ENCODE results near the gene CA5A. TPM values are rescaled to one million over a fixed set of nuclear protein-coding genes. Genes with fewer than 3 reads are reported as not detected.
"Not testable (repeated sequence)": the region's sequence is repeated elsewhere in the genome, so short reads cannot be mapped to it uniquely, and the experiment has no call there.

The CA5A gene
- total RNA-seq (not detected), total RNA-seq (0 to 0.73 (median 0) reads per million in 172 experiments)
- polyA plus RNA-seq (2013, experiment 1 of 2): not detected
- polyA plus RNA-seq (2013, experiment 2 of 2): not detected

GRCh38 chr16:87936375-87937230, at the start of gene CA5A:
Gene CA5A, minus strand, starts transcription at chr16:87936529. Its CDS starts 79 bp downstream, at chr16:87936450.
- ChIA-PET CTCF (no interaction called here), POLR2A (no interaction called here)
- Mint-ChIP-seq H3K27ac (no peak within 1 kb of the TSS), H3K27me3 (no peaks in the 10 kb centered on the region), H3K9me3 (no peaks in the 10 kb centered on the region), H3K4me3 (no peak within 1 kb of the TSS), H3K36me3 (ENCODE audit: low read depth) (no peaks in the 10 kb centered on the region), H3K4me1 (ENCODE audit: low read depth) (no peaks in the 10 kb centered on the region)
- intact Hi-C loops (cut with DNase I, micrococcal nuclease): no loop called here
- Histone ChIP-seq H3K36me3 (ENCODE audit: insufficient read depth, low read length) (no peaks in the 10 kb centered on the region), H3K27ac (ENCODE audit: low read depth in 1 of 2, low read length in 2 of 2) (no peak within 1 kb of the TSS), H3K27me3 (ENCODE audit: control insufficient read depth in 1 of 2, insufficient read depth in 2 of 2, low read length in 2 of 2) (no peaks in the 10 kb centered on the region), H3K9me3 (ENCODE audit: control insufficient read depth in 1 of 2, insufficient read depth in 1 of 2, low read length in 2 of 2) (peaks cover 0 to 3% of the 10 kb centered on the region in 2 experiments), H3K4me1 (ENCODE audit: insufficient read depth, low read length) (no peaks in the 10 kb centered on the region), H3K4me3 (ENCODE audit: low read length) (no peak within 1 kb of the TSS)
- no peak for TF ChIP-seq CTCF (IDR thresholded peaks at IDR 0.05)
- ATAC-seq (ENCODE audit: poor library complexity) (no peak), DNase-seq (no peak)

GRCh38 chr16:87985493-87985892, 49.2 kb upstream of the CA5A start:
- H3K27ac Mint-ChIP-seq; H3K27me3 Mint-ChIP-seq; ATAC-seq (ENCODE audit: poor library complexity); CTCF ChIA-PET; H3K27me3 ChIP-seq (ENCODE audit: control insufficient read depth in 1 of 2, insufficient read depth in 2 of 2, low read length in 2 of 2); POLR2A ChIA-PET; H3K9me3 Mint-ChIP-seq; H3K4me1 ChIP-seq (ENCODE audit: insufficient read depth, low read length); intact Hi-C loops (cut with DNase I, micrococcal nuclease); H3K4me3 ChIP-seq (ENCODE audit: low read length); DNase-seq; H3K27ac ChIP-seq (ENCODE audit: low read depth in 1 of 2, low read length in 2 of 2); H3K4me3 Mint-ChIP-seq; H3K9me3 ChIP-seq (ENCODE audit: control insufficient read depth in 1 of 2, insufficient read depth in 1 of 2, low read length in 2 of 2): not testable (repeated sequence)
- peaks cover 29% of the 10 kb centered on the region for H3K36me3 ChIP-seq (ENCODE audit: insufficient read depth, low read length)
- Mint-ChIP-seq H3K36me3 (ENCODE audit: low read depth) (peaks cover 75% of the 10 kb centered on the region), H3K4me1 (ENCODE audit: low read depth) (peaks cover 14% of the 10 kb centered on the region)

GRCh38 chr16:87984632-87985267, 48.4 kb upstream of the CA5A start:
- H3K4me3 ChIP-seq (ENCODE audit: low read length): no peak overlapping the region
- Mint-ChIP-seq H3K27me3 (no peaks in the 10 kb centered on the region), H3K9me3 (no peaks in the 10 kb centered on the region), H3K4me1 (ENCODE audit: low read depth) (peaks cover 21% of the 10 kb centered on the region), H3K36me3 (ENCODE audit: low read depth) (peaks cover 78% of the 10 kb centered on the region), H3K27ac (no peak overlapping the region), H3K4me3 (no peak overlapping the region)
- ChIA-PET CTCF (no interaction called here), POLR2A (no interaction called here)
- intact Hi-C loops (cut with DNase I, micrococcal nuclease): no loop called here
- no peaks in the 10 kb centered on the region for H3K9me3 ChIP-seq (ENCODE audit: control insufficient read depth in 1 of 2, insufficient read depth in 1 of 2, low read length in 2 of 2)
- H3K27ac ChIP-seq (ENCODE audit: low read depth in 1 of 2, low read length in 2 of 2): no peak overlapping the region
- no peak for TF ChIP-seq CTCF (IDR thresholded peaks at IDR 0.05)
- H3K4me1 ChIP-seq (ENCODE audit: insufficient read depth, low read length): peaks cover 4% of the 10 kb centered on the region
- DNase-seq (no peak), ATAC-seq (ENCODE audit: poor library complexity) (no peak)
- H3K36me3 ChIP-seq (ENCODE audit: insufficient read depth, low read length): peaks cover 29% of the 10 kb centered on the region
- H3K27me3 ChIP-seq (ENCODE audit: control insufficient read depth in 1 of 2, insufficient read depth in 2 of 2, low read length in 2 of 2): no peaks in the 10 kb centered on the region

GRCh38 chr16:87984180-87984579, 47.9 kb upstream of the CA5A start:
- H3K36me3 ChIP-seq (ENCODE audit: insufficient read depth, low read length): peaks cover 31% of the 10 kb centered on the region
- peaks cover 82% of the 10 kb centered on the region for H3K36me3 Mint-ChIP-seq (ENCODE audit: low read depth)
- H3K4me1 ChIP-seq (ENCODE audit: insufficient read depth, low read length); CTCF ChIA-PET; DNase-seq; H3K27me3 ChIP-seq (ENCODE audit: control insufficient read depth in 1 of 2, insufficient read depth in 2 of 2, low read length in 2 of 2); H3K27ac Mint-ChIP-seq; POLR2A ChIA-PET; H3K9me3 Mint-ChIP-seq; H3K27me3 Mint-ChIP-seq; H3K27ac ChIP-seq (ENCODE audit: low read depth in 1 of 2, low read length in 2 of 2); H3K9me3 ChIP-seq (ENCODE audit: control insufficient read depth in 1 of 2, insufficient read depth in 1 of 2, low read length in 2 of 2); ATAC-seq (ENCODE audit: poor library complexity); H3K4me3 Mint-ChIP-seq; intact Hi-C loops (cut with DNase I, micrococcal nuclease); H3K4me3 ChIP-seq (ENCODE audit: low read length): not testable (repeated sequence)
- H3K4me1 Mint-ChIP-seq (ENCODE audit: low read depth): peaks cover 27% of the 10 kb centered on the region

GRCh38 chr16:87983737-87984097, 47.4 kb upstream of the CA5A start:
- CTCF ChIA-PET; H3K27me3 ChIP-seq (ENCODE audit: control insufficient read depth in 1 of 2, insufficient read depth in 2 of 2, low read length in 2 of 2); POLR2A ChIA-PET; H3K27me3 Mint-ChIP-seq; H3K4me3 Mint-ChIP-seq; intact Hi-C loops (cut with DNase I, micrococcal nuclease); H3K4me1 ChIP-seq (ENCODE audit: insufficient read depth, low read length); H3K27ac ChIP-seq (ENCODE audit: low read depth in 1 of 2, low read length in 2 of 2); ATAC-seq (ENCODE audit: poor library complexity); H3K9me3 Mint-ChIP-seq; H3K27ac Mint-ChIP-seq; H3K9me3 ChIP-seq (ENCODE audit: control insufficient read depth in 1 of 2, insufficient read depth in 1 of 2, low read length in 2 of 2); H3K4me3 ChIP-seq (ENCODE audit: low read length): not testable (repeated sequence)
- peaks cover 34% of the 10 kb centered on the region for H3K36me3 ChIP-seq (ENCODE audit: insufficient read depth, low read length)
- Mint-ChIP-seq H3K4me1 (ENCODE audit: low read depth) (peaks cover 31% of the 10 kb centered on the region), H3K36me3 (ENCODE audit: low read depth) (peaks cover 82% of the 10 kb centered on the region)
- DNase-seq: peak in 1 of 14 experiments; percentile 29

All from CD4-positive, alpha-beta T cell (primary cell).